ENCODE data around the gene FRAS1. TPM values are rescaled to one million over a fixed set of nuclear protein-coding genes. Genes with fewer than 3 reads are reported as not detected.
"Not testable (repeated sequence)": the region's sequence is repeated elsewhere in the genome, so short reads cannot be mapped to it uniquely, and the experiment has no call there.

FRAS1 gene
- total RNA-seq, 1 experiment from 2014 or later: 0.23 TPM

DNA sequence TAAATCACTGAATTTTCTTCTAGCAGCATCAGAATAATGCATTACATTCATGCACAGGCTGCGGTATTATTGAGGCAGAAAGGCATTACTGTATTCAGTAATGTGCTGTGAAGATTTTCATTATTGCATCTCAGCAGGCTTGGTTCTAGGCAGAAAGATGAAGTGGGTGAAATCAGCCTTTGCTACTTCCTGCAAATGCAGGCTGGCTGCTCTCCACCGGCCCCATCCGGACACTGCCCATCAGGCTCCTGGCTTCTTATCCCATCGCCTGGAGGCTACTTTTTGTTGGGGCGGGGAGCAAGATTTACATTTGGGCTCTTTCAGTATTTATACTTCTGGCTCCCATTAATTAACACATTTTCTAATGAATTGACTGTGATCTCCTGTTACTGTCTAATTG lies 117.8 kb downstream of the FRAS1 start:
- BruUV-seq (replicated peaks): no TSS peak
- H3K4me3 ChIP-seq (ENCODE audit: low read depth in 2 of 2, low read length in 2 of 2): no peak overlapping the region
- ChIA-PET POLR2A (no interaction called here), CTCF (no interaction called here)
- DNase-seq (ENCODE audit: low read depth, low spot score): no peak
- in situ Hi-C loops (cut with HindIII; ENCODE audit: low pct_unique_long_range_greater_than_20kb, low sequenced_read_pairs) (no loop called here), intact Hi-C loops (cut with micrococcal nuclease; ENCODE audit: unreplicated experiment) (no loop called here)
- H3K36me3 ChIP-seq (ENCODE audit: control insufficient read depth, insufficient read depth, low read length): no peaks in the 10 kb centered on the region
- no peaks in the 10 kb centered on the region for H3K4me1 ChIP-seq (ENCODE audit: control insufficient read depth, insufficient read depth, low read length)
- TF ChIP-seq TCF7L2 (IDR thresholded peaks at IDR 0.05; ENCODE audit: low read depth, low read length): no peak
- TF ChIP-seq, protein P1, sequence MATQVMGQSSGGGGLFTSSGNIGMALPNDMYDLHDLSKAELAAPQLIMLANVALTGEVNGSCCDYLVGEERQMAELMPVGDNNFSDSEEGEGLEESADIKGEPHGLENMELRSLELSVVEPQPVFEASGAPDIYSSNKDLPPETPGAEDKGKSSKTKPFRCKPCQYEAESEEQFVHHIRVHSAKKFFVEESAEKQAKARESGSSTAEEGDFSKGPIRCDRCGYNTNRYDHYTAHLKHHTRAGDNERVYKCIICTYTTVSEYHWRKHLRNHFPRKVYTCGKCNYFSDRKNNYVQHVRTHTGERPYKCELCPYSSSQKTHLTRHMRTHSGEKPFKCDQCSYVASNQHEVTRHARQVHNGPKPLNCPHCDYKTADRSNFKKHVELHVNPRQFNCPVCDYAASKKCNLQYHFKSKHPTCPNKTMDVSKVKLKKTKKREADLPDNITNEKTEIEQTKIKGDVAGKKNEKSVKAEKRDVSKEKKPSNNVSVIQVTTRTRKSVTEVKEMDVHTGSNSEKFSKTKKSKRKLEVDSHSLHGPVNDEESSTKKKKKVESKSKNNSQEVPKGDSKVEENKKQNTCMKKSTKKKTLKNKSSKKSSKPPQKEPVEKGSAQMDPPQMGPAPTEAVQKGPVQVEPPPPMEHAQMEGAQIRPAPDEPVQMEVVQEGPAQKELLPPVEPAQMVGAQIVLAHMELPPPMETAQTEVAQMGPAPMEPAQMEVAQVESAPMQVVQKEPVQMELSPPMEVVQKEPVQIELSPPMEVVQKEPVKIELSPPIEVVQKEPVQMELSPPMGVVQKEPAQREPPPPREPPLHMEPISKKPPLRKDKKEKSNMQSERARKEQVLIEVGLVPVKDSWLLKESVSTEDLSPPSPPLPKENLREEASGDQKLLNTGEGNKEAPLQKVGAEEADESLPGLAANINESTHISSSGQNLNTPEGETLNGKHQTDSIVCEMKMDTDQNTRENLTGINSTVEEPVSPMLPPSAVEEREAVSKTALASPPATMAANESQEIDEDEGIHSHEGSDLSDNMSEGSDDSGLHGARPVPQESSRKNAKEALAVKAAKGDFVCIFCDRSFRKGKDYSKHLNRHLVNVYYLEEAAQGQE (IDR thresholded peaks at IDR 0.05; ENCODE audit: insufficient read depth in 1 of 2, low read depth in 2 of 2, low read length in 1 of 2): no peak
- no peak for TF ChIP-seq SIN3A (IDR thresholded peaks at IDR 0.05; ENCODE audit: borderline replicate concordance, insufficient read depth, low read depth, low read length)
- no peak for TF ChIP-seq POLR2AphosphoS5 (IDR thresholded peaks at IDR 0.05; ENCODE audit: low read depth, low read length)
- TF ChIP-seq, protein P2, sequence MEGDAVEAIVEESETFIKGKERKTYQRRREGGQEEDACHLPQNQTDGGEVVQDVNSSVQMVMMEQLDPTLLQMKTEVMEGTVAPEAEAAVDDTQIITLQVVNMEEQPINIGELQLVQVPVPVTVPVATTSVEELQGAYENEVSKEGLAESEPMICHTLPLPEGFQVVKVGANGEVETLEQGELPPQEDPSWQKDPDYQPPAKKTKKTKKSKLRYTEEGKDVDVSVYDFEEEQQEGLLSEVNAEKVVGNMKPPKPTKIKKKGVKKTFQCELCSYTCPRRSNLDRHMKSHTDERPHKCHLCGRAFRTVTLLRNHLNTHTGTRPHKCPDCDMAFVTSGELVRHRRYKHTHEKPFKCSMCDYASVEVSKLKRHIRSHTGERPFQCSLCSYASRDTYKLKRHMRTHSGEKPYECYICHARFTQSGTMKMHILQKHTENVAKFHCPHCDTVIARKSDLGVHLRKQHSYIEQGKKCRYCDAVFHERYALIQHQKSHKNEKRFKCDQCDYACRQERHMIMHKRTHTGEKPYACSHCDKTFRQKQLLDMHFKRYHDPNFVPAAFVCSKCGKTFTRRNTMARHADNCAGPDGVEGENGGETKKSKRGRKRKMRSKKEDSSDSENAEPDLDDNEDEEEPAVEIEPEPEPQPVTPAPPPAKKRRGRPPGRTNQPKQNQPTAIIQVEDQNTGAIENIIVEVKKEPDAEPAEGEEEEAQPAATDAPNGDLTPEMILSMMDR (IDR thresholded peaks at IDR 0.05): no peak
- no peak for ATAC-seq
- no peaks in the 10 kb centered on the region for H3K27me3 ChIP-seq (ENCODE audit: control insufficient read depth, insufficient read depth, low read length)
- no peak overlapping the region for H3K27ac ChIP-seq (ENCODE audit: low read length)
- H3K9me3 ChIP-seq (ENCODE audit: control insufficient read depth, insufficient read depth, low read depth, low read length): no peaks in the 10 kb centered on the region

DNA sequence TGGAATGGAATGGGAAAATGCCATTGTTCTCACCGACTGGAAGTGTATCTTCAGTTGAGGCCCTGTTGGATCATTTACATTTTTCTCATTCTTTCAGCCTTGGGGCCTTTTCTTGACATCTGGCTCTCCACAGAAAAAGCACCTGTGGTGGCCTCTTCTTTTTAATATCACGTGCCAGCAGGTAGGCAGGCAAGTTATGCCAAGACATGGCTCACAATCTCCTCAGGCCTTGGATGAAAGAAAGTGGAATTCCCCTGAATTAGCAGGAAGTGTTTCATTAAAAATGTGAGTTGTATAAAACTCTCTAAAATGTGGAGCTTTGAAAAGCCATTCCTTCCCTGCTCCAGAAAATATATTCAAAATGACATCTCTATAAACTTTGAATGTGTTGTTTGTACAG lies 122.1 kb downstream of the FRAS1 start:
- CTCF ChIA-PET: no interaction called here
- Histone ChIP-seq H3K9me3 (ENCODE audit: control insufficient read depth, insufficient read depth, low read depth, low read length) (no peaks in the 10 kb centered on the region), H3K36me3 (ENCODE audit: control insufficient read depth, insufficient read depth, low read length) (no peaks in the 10 kb centered on the region), H3K27ac (ENCODE audit: low read length) (no peak overlapping the region), H3K27me3 (ENCODE audit: control insufficient read depth, insufficient read depth, low read length) (no peaks in the 10 kb centered on the region), H3K4me3 (ENCODE audit: low read depth in 2 of 2, low read length in 2 of 2) (no peak overlapping the region), H3K4me1 (ENCODE audit: control insufficient read depth, insufficient read depth, low read length) (no peaks in the 10 kb centered on the region)
- no peak for ATAC-seq
- TF ChIP-seq TCF7L2 (IDR thresholded peaks at IDR 0.05; ENCODE audit: low read depth, low read length): no peak
- POLR2A ChIA-PET: no interaction called here
- no peak for DNase-seq (ENCODE audit: low read depth, low spot score)
- intact Hi-C loops (cut with micrococcal nuclease; ENCODE audit: unreplicated experiment) (no loop called here), in situ Hi-C loops (cut with HindIII; ENCODE audit: low pct_unique_long_range_greater_than_20kb, low sequenced_read_pairs) (no loop called here)
- BruUV-seq (replicated peaks): no TSS peak

DNA sequence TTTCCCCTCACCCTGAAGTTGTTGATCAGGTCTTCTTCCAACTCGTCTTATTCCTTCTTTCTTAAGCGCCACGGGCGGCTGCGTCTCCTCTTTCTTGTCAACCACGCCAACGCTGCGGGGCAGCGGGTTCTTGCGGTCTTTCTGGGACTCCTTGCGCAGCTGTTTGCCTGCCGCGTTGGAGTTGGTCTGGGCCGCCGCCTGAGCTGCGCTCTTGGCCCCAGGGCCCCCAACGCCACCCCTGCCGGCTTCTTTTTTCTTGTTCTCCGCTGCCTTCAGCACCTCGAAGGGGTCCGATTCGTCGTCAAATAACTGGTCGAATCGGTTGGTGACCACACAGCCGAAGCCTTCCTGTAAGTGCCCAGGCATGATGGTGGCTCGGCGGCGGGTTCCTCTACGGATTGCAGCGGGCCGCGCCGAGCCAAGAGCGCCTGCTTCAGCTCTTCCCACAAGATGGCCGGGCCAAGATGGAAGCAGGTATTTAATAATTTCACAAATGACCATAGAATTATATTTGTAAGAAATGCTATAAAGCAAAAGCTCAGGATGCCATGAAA lies 124.6 kb downstream of the FRAS1 start:
- POLR2A ChIA-PET; CTCF ChIA-PET; ATAC-seq; H3K27ac ChIP-seq (ENCODE audit: low read length); H3K4me3 ChIP-seq (ENCODE audit: low read depth in 2 of 2, low read length in 2 of 2); in situ Hi-C loops (cut with HindIII; ENCODE audit: low pct_unique_long_range_greater_than_20kb, low sequenced_read_pairs); intact Hi-C loops (cut with micrococcal nuclease; ENCODE audit: unreplicated experiment); DNase-seq (ENCODE audit: low read depth, low spot score); H3K27me3 ChIP-seq (ENCODE audit: control insufficient read depth, insufficient read depth, low read length); BruUV-seq (replicated peaks); H3K36me3 ChIP-seq (ENCODE audit: control insufficient read depth, insufficient read depth, low read length); H3K4me1 ChIP-seq (ENCODE audit: control insufficient read depth, insufficient read depth, low read length); H3K9me3 ChIP-seq (ENCODE audit: control insufficient read depth, insufficient read depth, low read depth, low read length): not testable (repeated sequence)

Data from Panc1 (cell line).